Tibial nerve (tissue), 4 donors: ENCODE measurements around the gene GID4.

Source experiments
- CTCF ChIP-seq, 5 experiments: fragments of 200-600 bp in 3 of 5; fragments of 450-650 bp in 2 of 5; sonication (generic) in 3 of 5; IDR thresholded peaks; one replicate each; pipeline ENCODE4 v1.5.1; 2016 to 2019; ENCODE audit warnings: antibody characterized with exemption in 5 of 5, mild to moderate bottlenecking in 3 of 5, moderate library complexity in 2 of 5
- EP300 ChIP-seq, 2 donors: sonication (generic); formaldehyde crosslinking; IDR thresholded peaks; one replicate each; pipeline ENCODE4 v1.6.1; 2017; ENCODE audit warnings: antibody characterized with exemption in 2 of 2, mild to moderate bottlenecking in 1 of 2
- POLR2A ChIP-seq, 2 donors: fragments of 450-650 bp; IDR thresholded peaks; one replicate each; pipeline ENCODE4 v1.6.1; 2017; ENCODE audit warnings: antibody characterized with exemption in 2 of 2, mild to moderate bottlenecking in 2 of 2, moderate library complexity in 2 of 2

GRCh38 chr17:18018411-18018921, 20.7 kb upstream of the GID4 start:
- no peak for TF ChIP-seq CTCF (IDR thresholded peaks at IDR 0.05)
- TF ChIP-seq POLR2A (IDR thresholded peaks at IDR 0.05), result no peak
- TF ChIP-seq EP300 (IDR thresholded peaks at IDR 0.05), result no peak
